ENCODE measurements around the gene STRIP2.

DNA sequence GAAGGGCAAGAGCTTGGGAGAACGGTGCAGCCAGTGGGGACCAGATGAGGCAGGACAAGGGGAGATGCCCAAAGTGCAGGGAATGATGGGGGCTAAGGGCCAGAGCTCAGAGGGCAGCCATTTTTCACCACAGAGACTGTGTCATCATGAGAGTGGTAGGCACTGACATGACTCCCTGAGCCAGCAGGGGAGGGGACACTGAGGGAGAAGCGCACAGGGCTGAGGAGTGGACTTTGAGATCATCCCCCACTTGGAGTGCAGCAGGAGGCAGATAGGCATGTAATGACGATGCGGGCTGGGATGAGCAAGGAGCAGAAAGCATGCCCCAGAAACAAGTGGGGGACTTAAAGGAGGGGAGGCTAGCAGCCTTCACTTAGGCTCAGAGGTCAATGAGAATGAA, 62.9 kb downstream of the STRIP2 start:
- TF ChIP-seq, protein P1, sequence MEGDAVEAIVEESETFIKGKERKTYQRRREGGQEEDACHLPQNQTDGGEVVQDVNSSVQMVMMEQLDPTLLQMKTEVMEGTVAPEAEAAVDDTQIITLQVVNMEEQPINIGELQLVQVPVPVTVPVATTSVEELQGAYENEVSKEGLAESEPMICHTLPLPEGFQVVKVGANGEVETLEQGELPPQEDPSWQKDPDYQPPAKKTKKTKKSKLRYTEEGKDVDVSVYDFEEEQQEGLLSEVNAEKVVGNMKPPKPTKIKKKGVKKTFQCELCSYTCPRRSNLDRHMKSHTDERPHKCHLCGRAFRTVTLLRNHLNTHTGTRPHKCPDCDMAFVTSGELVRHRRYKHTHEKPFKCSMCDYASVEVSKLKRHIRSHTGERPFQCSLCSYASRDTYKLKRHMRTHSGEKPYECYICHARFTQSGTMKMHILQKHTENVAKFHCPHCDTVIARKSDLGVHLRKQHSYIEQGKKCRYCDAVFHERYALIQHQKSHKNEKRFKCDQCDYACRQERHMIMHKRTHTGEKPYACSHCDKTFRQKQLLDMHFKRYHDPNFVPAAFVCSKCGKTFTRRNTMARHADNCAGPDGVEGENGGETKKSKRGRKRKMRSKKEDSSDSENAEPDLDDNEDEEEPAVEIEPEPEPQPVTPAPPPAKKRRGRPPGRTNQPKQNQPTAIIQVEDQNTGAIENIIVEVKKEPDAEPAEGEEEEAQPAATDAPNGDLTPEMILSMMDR (conservative IDR thresholded peaks at IDR 0.05; ENCODE audit: low read length), result no peak
- no peak for TF ChIP-seq EZH2phosphoT487 (IDR thresholded peaks at IDR 0.05; ENCODE audit: borderline replicate concordance, low read depth, low read length)

Measured in OCI-LY7 (cell line).